CD4-positive, alpha-beta memory T cell (primary cell): Measurements from ENCODE around the gene SLU7. TPM values are rescaled to one million over a fixed set of nuclear protein-coding genes. Genes with fewer than 3 reads are reported as not detected.
A peak's percentile ranks its signal among the peaks of the same experiment; 100 is the strongest.
"Not testable (repeated sequence)": the region's sequence is repeated elsewhere in the genome, so short reads cannot be mapped to it uniquely, and the experiment has no call there.

Source experiments
- CTCF ChIA-PET: fragments of 350-600 bp; sonication (Branson Sonifier 250); formaldehyde crosslinking; loops from one replicate; lab custom pipeline; 2021; ENCODE audit warnings: inconsistent platforms; ENCODE audit not compliant: partially characterized antibody; lab: Charles Lee
- POLR2A ChIA-PET: fragments of 350-600 bp; sonication (Branson Sonifier 250); formaldehyde crosslinking; loops from one replicate; lab custom pipeline; 2021; ENCODE audit not compliant: partially characterized antibody; lab: Charles Lee
- DNase-seq, 5 donors: peaks; one replicate each; pipeline versions ENCODE4 v3.0.0 to v3.0.0-alpha.2; 2020 to 2022; ENCODE audit warnings: mixed read lengths in 1 of 5
- H3K27ac ChIP-seq: one replicate; pipeline ENCODE4 v1.7.0; 2013; ENCODE audit warnings: low read depth, low read length
- H3K27me3 ChIP-seq: 2 replicates; pipeline ENCODE4 v1.7.0; 2013; ENCODE audit warnings: mild to moderate bottlenecking, low read length, moderate library complexity; ENCODE audit not compliant: insufficient read depth
- H3K36me3 ChIP-seq: 2 replicates; pipeline ENCODE4 v1.7.0; 2013; ENCODE audit warnings: mild to moderate bottlenecking, low read length, moderate library complexity; ENCODE audit not compliant: insufficient read depth
- H3K4me1 ChIP-seq: 2 replicates; pipeline ENCODE4 v1.7.0; 2013; ENCODE audit warnings: mild to moderate bottlenecking, low read length, moderate library complexity; ENCODE audit not compliant: insufficient read depth
- H3K4me3 ChIP-seq, 2 donors: one replicate each; pipeline ENCODE4 v1.7.0; 2013; ENCODE audit warnings: low read length in 2 of 2, mild to moderate bottlenecking in 1 of 2
- H3K9me3 ChIP-seq, 2 donors: one replicate each; pipeline ENCODE4 v1.7.0; 2013; ENCODE audit warnings: low read length in 2 of 2, control low read depth in 1 of 2; ENCODE audit not compliant: control insufficient read depth in 1 of 2
- H3K27ac Mint-ChIP-seq, 7 donors: one replicate each; pipeline ENCODE4 v1.8.0; 2020 to 2021; ENCODE audit warnings: mixed read lengths in 7 of 7, mild to moderate bottlenecking in 6 of 7, inconsistent platforms in 3 of 7, moderate library complexity in 3 of 7
- H3K27me3 Mint-ChIP-seq, 2 donors: one replicate each; pipeline ENCODE4 v1.8.0; 2020 to 2021; ENCODE audit warnings: mixed read lengths in 2 of 2
- H3K36me3 Mint-ChIP-seq, 2 donors: one replicate each; pipeline ENCODE4 v1.8.0; 2020 to 2021; ENCODE audit warnings: mixed read lengths in 2 of 2, inconsistent platforms in 1 of 2, mild to moderate bottlenecking in 1 of 2
- H3K4me1 Mint-ChIP-seq, 4 donors: one replicate each; pipeline ENCODE4 v1.8.0; 2020 to 2021; ENCODE audit warnings: mixed read lengths in 4 of 4, mild to moderate bottlenecking in 1 of 4
- H3K4me3 Mint-ChIP-seq, 8 donors: one replicate each; pipeline ENCODE4 v1.8.0; 2020 to 2021; ENCODE audit warnings: mixed read lengths in 8 of 8, mild to moderate bottlenecking in 7 of 8, moderate library complexity in 6 of 8, inconsistent platforms in 3 of 8
- H3K9me3 Mint-ChIP-seq, 8 donors: one replicate each; pipeline ENCODE4 v1.8.0; 2020 to 2021; ENCODE audit warnings: mixed read lengths in 8 of 8, mild to moderate bottlenecking in 5 of 8, inconsistent platforms in 3 of 8, moderate library complexity in 1 of 8
- intact Hi-C: fragments of 100-400 bp; cut with micrococcal nuclease; formaldehyde crosslinking; loops from one replicate; pipeline ENCODE4 v1.15.1; 2023
- polyA plus RNA-seq, 2 donors: library from polyadenylated mRNA; unstranded; fragments of 300-500 nt; fragmentation: Illumina TruSeq; gene quantifications; one replicate each; pipeline ENCODE4 v1.2.3, GENCODE V29; 2021
- total RNA-seq, 2 experiments: library from RNA; stranded (reverse); gene quantifications; one replicate each; pipeline ENCODE4 v1.2.3, GENCODE V29; 2021

The SLU7 gene
- total and polyA plus RNA-seq, 4 experiments from 2014 or later = 50.8 to 93.9 (median 87.6) TPM

DNA sequence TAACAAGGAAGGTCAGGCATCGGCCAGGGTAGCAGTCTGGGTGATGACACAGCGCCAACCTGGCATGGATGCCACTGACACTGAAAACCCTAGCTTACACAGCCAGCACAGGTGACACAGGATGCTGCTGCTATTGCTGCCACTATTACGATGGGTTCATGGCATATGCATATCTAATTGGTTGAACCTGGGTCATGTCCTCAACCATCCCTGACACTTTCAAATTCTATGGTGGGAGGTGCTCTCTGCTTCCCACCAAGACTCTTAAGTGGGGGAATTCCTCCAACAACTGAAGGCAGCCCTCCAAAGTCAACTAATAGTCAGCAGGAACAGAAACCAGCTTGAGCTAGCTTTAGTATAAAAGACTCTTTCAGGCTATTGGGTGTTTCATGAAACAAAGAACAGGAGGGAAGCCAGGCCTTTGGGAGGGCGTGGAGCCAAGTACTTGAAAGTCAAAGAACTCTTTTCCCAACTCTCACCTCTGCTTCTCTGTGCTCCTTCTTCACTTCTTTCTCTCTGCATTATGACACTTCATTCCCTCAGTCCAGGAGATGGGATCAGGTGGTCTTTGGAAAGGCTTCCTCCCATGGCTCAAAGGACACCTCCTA lies 24.0 kb upstream of the SLU7 start:
- Mint-ChIP-seq H3K9me3 (peaks cover 0 to 2% (median 0%) of the 10 kb centered on the region in 8 donors), H3K4me1 (peaks cover 8 to 23% (median 13%) of the 10 kb centered on the region in 4 donors), H3K27ac (no peak overlapping the region), H3K27me3 (no peaks in the 10 kb centered on the region), H3K4me3 (no peak overlapping the region), H3K36me3 (peaks cover 0 to 2% of the 10 kb centered on the region in 2 donors)
- no peak for DNase-seq
- Histone ChIP-seq H3K9me3 (no peaks in the 10 kb centered on the region), H3K27me3 (no peaks in the 10 kb centered on the region), H3K27ac (no peak overlapping the region), H3K4me3 (no peak overlapping the region), H3K36me3 (no peaks in the 10 kb centered on the region), H3K4me1 (peaks cover 10% of the 10 kb centered on the region)
- intact Hi-C loops = no loop called here
- POLR2A ChIA-PET = interaction anchor here (1.9 kb wide), 1 partner anchor 24 kb away, joined by 6 read pairs; the partner anchor contains the start of gene SLU7
- CTCF ChIA-PET = interaction anchor here (0.6 to 6.3 kb wide), 5 partner anchors 16 to 66 kb away, joined by 3 to 239 read pairs (median 5); partner anchors contain the start of genes PTTG1 and SLU7

DNA sequence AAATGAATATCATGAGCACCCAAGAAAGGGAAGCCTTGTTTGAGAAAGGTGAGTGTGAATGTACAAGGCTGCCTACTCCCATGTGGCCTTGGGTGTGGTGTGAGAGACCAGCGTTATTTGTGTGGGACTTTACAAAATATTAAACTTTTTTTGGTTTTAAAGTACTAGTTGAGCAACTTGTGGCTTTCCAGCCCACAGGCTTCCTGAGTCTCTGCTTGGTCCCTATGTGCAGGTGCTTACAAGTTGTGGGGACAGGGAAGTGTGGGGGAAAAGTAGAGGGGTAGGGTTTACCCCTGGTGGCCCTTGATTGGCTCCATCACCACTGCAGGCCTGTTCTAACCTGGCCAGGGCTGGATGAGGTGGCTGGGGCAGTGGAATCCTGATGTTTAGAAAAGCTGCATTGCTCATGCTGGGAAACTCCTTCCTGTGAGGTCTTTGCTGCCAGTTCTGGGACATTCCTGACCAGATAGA lies 22.5 kb upstream of the SLU7 start:
- Histone ChIP-seq H3K27me3 (no peaks in the 10 kb centered on the region), H3K9me3 (no peaks in the 10 kb centered on the region), H3K4me1 (peaks cover 10% of the 10 kb centered on the region), H3K4me3 (no peak overlapping the region), H3K27ac (no peak overlapping the region), H3K36me3 (no peaks in the 10 kb centered on the region)
- Mint-ChIP-seq H3K4me1 (peaks cover 8 to 23% (median 13%) of the 10 kb centered on the region in 4 donors), H3K36me3 (peaks cover 0 to 2% of the 10 kb centered on the region in 2 donors), H3K27ac (no peak overlapping the region), H3K27me3 (no peaks in the 10 kb centered on the region), H3K4me3 (no peak overlapping the region), H3K9me3 (peaks cover 0 to 2% (median 0%) of the 10 kb centered on the region in 8 donors)
- CTCF ChIA-PET = interaction anchor here (1.0 to 6.3 kb wide), 11 partner anchors 7 to 68 kb away, joined by 3 to 239 read pairs (median 23); partner anchors contain the start of genes PTTG1 and SLU7
- no peak for DNase-seq
- POLR2A ChIA-PET = interaction anchor here (1.9 to 3.7 kb wide), 2 partner anchors 22 to 23 kb away, joined by 6 to 32 read pairs; partner anchors contain the start of gene SLU7
- intact Hi-C loops = no loop called here

DNA sequence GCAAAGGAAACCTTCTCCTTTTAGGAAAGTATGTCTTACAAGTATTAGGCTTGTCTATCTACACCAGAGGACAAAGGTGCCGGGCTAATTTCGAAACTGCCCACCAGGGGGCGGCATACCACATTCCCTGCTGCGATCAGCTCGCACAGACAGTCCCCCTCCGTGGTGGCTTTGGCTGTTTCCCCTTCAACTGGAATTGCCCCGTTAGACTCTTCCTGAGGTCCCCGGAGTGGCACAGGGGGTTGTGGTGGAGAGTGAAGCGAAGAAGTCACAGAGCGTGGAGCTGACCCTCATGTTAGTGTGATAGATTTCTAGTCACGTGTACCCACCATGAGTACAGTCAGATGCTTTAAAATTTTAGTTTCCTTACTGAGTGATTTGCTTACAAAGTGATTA lies 20.3 kb upstream of the SLU7 start:
- H3K27me3 Mint-ChIP-seq = peaks cover 7% of the 10 kb centered on the region in 2 donors
- peaks cover 0 to 2% of the 10 kb centered on the region in 2 donors for H3K36me3 Mint-ChIP-seq
- H3K9me3 Mint-ChIP-seq = peaks cover 0 to 2% (median 0%) of the 10 kb centered on the region in 8 donors
- H3K4me1 Mint-ChIP-seq = peaks cover 7 to 23% (median 12%) of the 10 kb centered on the region in 4 donors
- intact Hi-C loops = loop anchor here (1.0 to 10.0 kb wide), 5 partner anchors 21 to 1253 kb away; partner anchors contain the start of gene GABRB2
- Histone ChIP-seq H3K27ac (peak overlapping the region; percentile 33), H3K36me3 (no peaks in the 10 kb centered on the region), H3K4me3 (peak overlapping the region; percentile 48 to 85), H3K4me1 (peaks cover 10% of the 10 kb centered on the region), H3K27me3 (no peaks in the 10 kb centered on the region), H3K9me3 (no peaks in the 10 kb centered on the region)
- DNase-seq = peak; percentile 82 to 87 (median 84)
- ChIA-PET POLR2A (interaction anchor here (0.8 to 3.7 kb wide), 10 partner anchors 17 to 1231 kb away, joined by 3 to 34 read pairs (median 8); partner anchors contain the start of genes PTTG1 and SLU7), CTCF (interaction anchor here (1.0 to 6.3 kb wide), 33 partner anchors 9 to 417 kb away, joined by 3 to 239 read pairs (median 6); partner anchors contain the start of genes PTTG1 and SLU7)
- H3K27ac Mint-ChIP-seq = peak overlapping the region; percentile 84 to 97 (median 89)
- H3K4me3 Mint-ChIP-seq = peak overlapping the region; percentile 87 to 99 (median 91)

DNA sequence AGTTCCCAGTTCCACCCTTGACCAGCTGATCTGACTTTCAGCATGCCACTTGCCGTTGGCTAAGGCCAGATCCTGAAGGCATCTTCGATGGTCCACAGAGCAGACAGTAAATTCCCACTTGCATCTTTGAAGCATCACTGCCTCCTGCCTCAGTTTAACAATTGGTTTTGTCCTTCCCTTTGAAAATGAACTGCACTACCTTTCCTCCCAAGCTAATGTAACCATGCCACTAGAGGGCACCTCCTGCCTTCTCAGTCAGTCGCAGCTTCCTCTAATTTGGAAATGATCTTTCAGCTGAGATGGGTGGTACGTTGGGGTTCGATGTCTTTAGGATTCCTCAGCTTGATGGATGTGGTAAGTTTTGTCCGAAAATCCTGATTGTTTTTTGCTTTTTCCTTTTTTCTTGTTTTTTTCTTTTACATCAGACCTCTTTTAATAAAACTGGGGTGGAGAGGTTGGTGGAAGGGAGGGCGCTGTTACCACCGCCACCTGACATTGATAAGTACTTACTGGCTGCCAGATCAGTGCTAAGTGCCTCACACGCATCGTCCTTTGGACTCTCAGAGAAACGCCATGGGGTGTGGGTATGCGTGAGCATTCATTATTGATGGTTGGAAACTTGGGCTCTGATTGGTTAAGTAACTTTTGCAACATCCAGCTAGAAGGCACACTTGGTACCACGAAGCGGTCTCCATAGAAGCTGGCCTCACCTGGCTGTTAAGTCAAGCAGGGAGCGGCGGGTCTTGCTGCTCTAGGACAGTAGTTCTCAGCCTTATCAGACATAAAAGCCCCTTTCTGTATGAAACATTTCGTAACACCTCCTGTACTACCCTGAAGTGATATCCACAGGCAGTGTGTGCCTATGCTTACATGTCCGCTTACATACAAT lies 19.7 kb upstream of the SLU7 start:
- H3K36me3 Mint-ChIP-seq = peaks cover 0 to 2% of the 10 kb centered on the region in 2 donors
- H3K4me3 Mint-ChIP-seq = peak overlapping the region; percentile 87 to 99 (median 91)

DNA sequence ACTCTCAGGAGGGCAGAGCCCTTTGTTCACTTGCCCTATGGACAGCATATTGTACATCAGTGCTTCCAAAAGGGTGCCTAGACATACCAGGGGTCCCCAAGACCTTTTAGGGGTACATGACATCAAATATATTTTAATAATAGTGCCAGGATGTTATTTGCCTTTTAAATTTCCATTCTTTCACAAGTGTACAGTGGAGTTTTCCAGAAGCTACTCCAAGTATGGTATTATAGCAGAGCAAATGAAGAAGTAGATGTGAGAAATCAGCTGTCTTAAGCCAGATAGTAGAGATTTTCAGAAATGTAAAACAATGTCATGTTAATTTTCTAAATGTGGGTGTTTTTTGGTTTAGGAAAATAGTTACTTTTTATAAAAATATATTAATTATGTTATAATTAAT lies 18.4 kb upstream of the SLU7 start:
- Histone ChIP-seq H3K27me3 (no peaks in the 10 kb centered on the region), H3K4me1 (peaks cover 10% of the 10 kb centered on the region), H3K4me3 (no peak overlapping the region), H3K36me3 (no peaks in the 10 kb centered on the region), H3K9me3 (no peaks in the 10 kb centered on the region), H3K27ac (no peak overlapping the region)
- no peak overlapping the region for H3K27ac Mint-ChIP-seq
- CTCF ChIA-PET = interaction anchor here (1.1 to 6.3 kb wide), 10 partner anchors 11 to 350 kb away, joined by 3 to 239 read pairs (median 28); partner anchors contain the start of genes PTTG1 and SLU7
- peaks cover 0 to 2% of the 10 kb centered on the region in 2 donors for H3K36me3 Mint-ChIP-seq
- H3K4me3 Mint-ChIP-seq = peak overlapping the region in 1 of 8 donors; percentile 18
- DNase-seq = no peak
- H3K27me3 Mint-ChIP-seq = peaks cover 7% of the 10 kb centered on the region in 2 donors
- no peaks in the 10 kb centered on the region for H3K9me3 Mint-ChIP-seq
- intact Hi-C loops = loop anchor here (5.0 to 10.0 kb wide), 3 partner anchors 238 to 1255 kb away; partner anchors contain the start of gene GABRB2
- POLR2A ChIA-PET = interaction anchor here (2.4 kb wide), 1 partner anchor 70 kb away, joined by 14 read pairs; no protein-coding TSS in a partner anchor
- H3K4me1 Mint-ChIP-seq = peaks cover 7 to 19% (median 12%) of the 10 kb centered on the region in 4 donors

More for the DNA sequence above, 19.7 kb upstream of the SLU7 start:
- no peaks in the 10 kb centered on the region for H3K9me3 Mint-ChIP-seq
- DNase-seq = peak; percentile 61 to 70 (median 67)
- peaks cover 7% of the 10 kb centered on the region in 2 donors for H3K27me3 Mint-ChIP-seq
- ChIA-PET CTCF (interaction anchor here (0.6 to 6.3 kb wide), 40 partner anchors 9 to 532 kb away, joined by 3 to 239 read pairs (median 6); partner anchors contain the start of genes PTTG1 and SLU7), POLR2A (interaction anchor here (0.8 to 3.7 kb wide), 12 partner anchors 9 to 1231 kb away, joined by 3 to 34 read pairs (median 8); partner anchors contain the start of genes PTTG1 and SLU7)
- Histone ChIP-seq H3K4me3 (peak overlapping the region; percentile 48 to 85), H3K36me3 (no peaks in the 10 kb centered on the region), H3K4me1 (peaks cover 10% of the 10 kb centered on the region), H3K27ac (peak overlapping the region; percentile 33), H3K9me3 (no peaks in the 10 kb centered on the region), H3K27me3 (no peaks in the 10 kb centered on the region)
- H3K4me1 Mint-ChIP-seq = peaks cover 7 to 23% (median 12%) of the 10 kb centered on the region in 4 donors
- H3K27ac Mint-ChIP-seq = peak overlapping the region; percentile 84 to 97 (median 89)
- intact Hi-C loops = loop anchor here (1.0 to 10.0 kb wide), 7 partner anchors 17 to 1254 kb away; partner anchors contain the start of genes GABRB2 and PTTG1

DNA sequence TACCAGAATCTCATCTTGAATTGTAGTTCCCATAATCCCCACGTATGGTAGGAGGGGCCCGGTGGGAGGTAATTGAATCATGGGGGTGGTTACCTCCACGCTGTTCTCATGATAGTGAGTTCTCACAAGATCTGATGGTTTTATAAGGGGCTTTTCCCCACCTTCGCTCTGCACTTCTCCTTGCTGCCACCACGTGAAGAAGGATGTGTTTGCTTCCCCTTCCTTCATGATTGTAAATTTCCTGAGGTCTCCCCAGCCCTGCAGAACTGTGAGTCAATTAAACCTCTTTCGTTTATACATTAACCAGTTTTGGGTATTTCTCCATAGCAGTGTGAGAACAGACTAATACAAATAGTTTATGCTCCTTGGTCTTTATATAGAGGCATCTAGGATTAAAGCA lies 17.8 kb upstream of the SLU7 start:
- H3K27ac ChIP-seq, POLR2A ChIA-PET, H3K9me3 ChIP-seq, H3K4me3 Mint-ChIP-seq, H3K36me3 ChIP-seq, H3K27me3 Mint-ChIP-seq, H3K4me3 ChIP-seq, H3K36me3 Mint-ChIP-seq, H3K27me3 ChIP-seq, H3K4me1 ChIP-seq, DNase-seq, H3K9me3 Mint-ChIP-seq: not testable (repeated sequence)
- peak overlapping the region in 1 of 7 donors; percentile 24 for H3K27ac Mint-ChIP-seq
- CTCF ChIA-PET = interaction anchor here (3.3 to 6.3 kb wide), 4 partner anchors 13 to 73 kb away, joined by 29 to 239 read pairs (median 135); partner anchors contain the start of genes PTTG1 and SLU7
- intact Hi-C loops = loop anchor here (5.0 to 10.0 kb wide), 3 partner anchors 238 to 1256 kb away; partner anchors contain the start of gene GABRB2
- peaks cover 7 to 17% (median 12%) of the 10 kb centered on the region in 4 donors for H3K4me1 Mint-ChIP-seq
